Measurements from ENCODE around the gene C7orf57. TPM values are rescaled to one million over a fixed set of nuclear protein-coding genes. Genes with fewer than 3 reads are reported as not detected.

The C7orf57 gene
- total RNA-seq, 1 donor from 2014 or later: not detected

DNA sequence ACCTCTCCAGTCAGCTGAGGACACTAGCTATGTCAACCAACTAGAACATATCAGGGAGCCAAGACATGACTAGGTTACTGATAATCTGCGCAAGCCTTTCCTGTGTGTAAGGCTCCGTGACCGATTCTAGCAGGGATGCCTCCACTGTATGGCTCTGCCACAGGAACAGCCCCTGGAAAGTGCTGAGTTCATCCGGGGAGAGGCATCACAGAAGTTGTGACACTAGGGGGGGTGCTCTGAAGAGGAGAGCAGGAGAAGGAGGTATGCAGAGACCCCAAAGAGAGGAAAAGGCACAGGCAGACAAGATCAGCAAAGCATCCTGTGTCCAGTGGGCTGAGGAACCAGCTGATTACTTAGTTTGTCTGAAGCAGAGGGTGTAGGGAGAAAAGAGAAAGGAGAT is 67.2 kb downstream of the C7orf57 start:
- DNase-seq: no peak
- peaks cover 14% of the 10 kb centered on the region for H3K36me3 Mint-ChIP-seq (ENCODE audit: unreplicated experiment)
- H3K4me1 Mint-ChIP-seq (ENCODE audit: low read depth, unreplicated experiment): no peaks in the 10 kb centered on the region
- TF ChIP-seq, protein P1, sequence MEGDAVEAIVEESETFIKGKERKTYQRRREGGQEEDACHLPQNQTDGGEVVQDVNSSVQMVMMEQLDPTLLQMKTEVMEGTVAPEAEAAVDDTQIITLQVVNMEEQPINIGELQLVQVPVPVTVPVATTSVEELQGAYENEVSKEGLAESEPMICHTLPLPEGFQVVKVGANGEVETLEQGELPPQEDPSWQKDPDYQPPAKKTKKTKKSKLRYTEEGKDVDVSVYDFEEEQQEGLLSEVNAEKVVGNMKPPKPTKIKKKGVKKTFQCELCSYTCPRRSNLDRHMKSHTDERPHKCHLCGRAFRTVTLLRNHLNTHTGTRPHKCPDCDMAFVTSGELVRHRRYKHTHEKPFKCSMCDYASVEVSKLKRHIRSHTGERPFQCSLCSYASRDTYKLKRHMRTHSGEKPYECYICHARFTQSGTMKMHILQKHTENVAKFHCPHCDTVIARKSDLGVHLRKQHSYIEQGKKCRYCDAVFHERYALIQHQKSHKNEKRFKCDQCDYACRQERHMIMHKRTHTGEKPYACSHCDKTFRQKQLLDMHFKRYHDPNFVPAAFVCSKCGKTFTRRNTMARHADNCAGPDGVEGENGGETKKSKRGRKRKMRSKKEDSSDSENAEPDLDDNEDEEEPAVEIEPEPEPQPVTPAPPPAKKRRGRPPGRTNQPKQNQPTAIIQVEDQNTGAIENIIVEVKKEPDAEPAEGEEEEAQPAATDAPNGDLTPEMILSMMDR (IDR thresholded peaks at IDR 0.05; ENCODE audit: partially characterized antibody, unreplicated experiment): no peak
- no peaks in the 10 kb centered on the region for H3K27me3 Mint-ChIP-seq (ENCODE audit: unreplicated experiment)
- no peaks in the 10 kb centered on the region for H3K9me3 Mint-ChIP-seq (ENCODE audit: unreplicated experiment)
- no peak overlapping the region for H3K4me3 Mint-ChIP-seq (ENCODE audit: unreplicated experiment)
- H3K27ac Mint-ChIP-seq (ENCODE audit: unreplicated experiment): no peak overlapping the region

DNA sequence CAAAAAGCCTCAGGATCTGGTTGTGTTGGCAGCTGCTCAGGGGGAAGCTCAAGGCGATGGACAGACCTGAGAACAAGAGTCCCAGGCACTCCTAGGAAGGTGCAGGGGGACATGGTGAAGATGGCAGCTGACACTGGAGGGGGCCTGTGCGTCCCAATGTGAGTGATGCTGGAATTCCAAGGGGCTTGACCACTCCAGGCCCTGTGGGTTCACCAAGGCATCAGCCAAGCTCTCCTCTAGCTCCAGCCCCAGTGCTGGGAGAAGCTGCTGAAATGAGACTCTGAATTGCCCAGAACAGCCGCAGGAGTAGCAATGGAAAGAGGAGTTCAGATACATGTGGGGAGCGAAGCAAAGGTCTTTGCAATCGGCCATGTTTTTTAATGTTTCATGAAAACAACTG is 69.7 kb downstream of the C7orf57 start:
- H3K27ac Mint-ChIP-seq (ENCODE audit: unreplicated experiment): no peak overlapping the region
- no peak for DNase-seq
- no peaks in the 10 kb centered on the region for H3K4me1 Mint-ChIP-seq (ENCODE audit: low read depth, unreplicated experiment)
- peaks cover 14% of the 10 kb centered on the region for H3K36me3 Mint-ChIP-seq (ENCODE audit: unreplicated experiment)
- no peak overlapping the region for H3K4me3 Mint-ChIP-seq (ENCODE audit: unreplicated experiment)
- TF ChIP-seq, protein P1 (IDR thresholded peaks at IDR 0.05; ENCODE audit: partially characterized antibody, unreplicated experiment): no peak
- no peaks in the 10 kb centered on the region for H3K9me3 Mint-ChIP-seq (ENCODE audit: unreplicated experiment)
- no peaks in the 10 kb centered on the region for H3K27me3 Mint-ChIP-seq (ENCODE audit: unreplicated experiment)

DNA sequence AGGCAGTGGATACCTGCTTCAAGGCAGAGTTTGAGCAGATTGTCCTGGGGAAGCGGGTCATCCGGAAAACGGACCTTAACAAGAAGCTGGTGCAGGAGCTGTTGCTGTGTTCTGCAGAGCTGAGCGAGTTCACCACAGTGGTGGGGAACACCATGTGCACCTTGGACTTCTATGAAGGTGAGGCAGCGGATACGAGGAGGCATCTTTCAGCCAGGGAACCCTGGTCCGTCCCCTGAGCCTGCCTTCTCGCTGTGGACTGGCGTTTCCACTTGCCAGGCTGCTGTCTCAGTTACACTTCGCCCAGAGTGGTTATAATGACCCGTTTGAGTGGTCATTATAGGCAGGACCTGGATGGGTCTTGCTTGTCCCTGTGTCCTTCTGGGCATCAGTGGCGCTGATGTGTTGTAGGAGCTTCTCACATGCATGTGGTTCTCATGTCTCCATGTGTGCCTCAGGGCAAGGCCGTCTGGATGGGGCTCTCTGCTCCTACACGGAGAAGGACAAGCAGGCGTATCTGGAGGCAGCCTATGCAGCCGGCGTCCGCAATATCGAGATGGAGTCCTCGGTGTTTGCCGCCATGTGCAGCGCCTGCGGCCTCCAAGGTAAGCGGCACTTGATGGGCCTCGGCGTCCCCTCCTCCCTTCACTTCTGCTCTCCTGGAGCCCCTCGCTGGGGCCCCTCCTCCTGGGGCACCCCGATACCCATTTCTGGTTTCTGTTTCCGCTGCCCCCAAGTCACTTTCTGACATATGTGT is 71.7 kb downstream of the C7orf57 start:
- Mint-ChIP-seq H3K9me3 (ENCODE audit: unreplicated experiment) (peaks cover 1% of the 10 kb centered on the region), H3K4me1 (ENCODE audit: low read depth, unreplicated experiment) (no peaks in the 10 kb centered on the region), H3K36me3 (ENCODE audit: unreplicated experiment) (peaks cover 11% of the 10 kb centered on the region), H3K27me3 (ENCODE audit: unreplicated experiment) (peaks cover 2% of the 10 kb centered on the region), H3K27ac (ENCODE audit: unreplicated experiment) (no peak overlapping the region), H3K4me3 (ENCODE audit: unreplicated experiment) (no peak overlapping the region)
- no peak for DNase-seq
- TF ChIP-seq, protein P1 (IDR thresholded peaks at IDR 0.05; ENCODE audit: partially characterized antibody, unreplicated experiment): no peak

DNA sequence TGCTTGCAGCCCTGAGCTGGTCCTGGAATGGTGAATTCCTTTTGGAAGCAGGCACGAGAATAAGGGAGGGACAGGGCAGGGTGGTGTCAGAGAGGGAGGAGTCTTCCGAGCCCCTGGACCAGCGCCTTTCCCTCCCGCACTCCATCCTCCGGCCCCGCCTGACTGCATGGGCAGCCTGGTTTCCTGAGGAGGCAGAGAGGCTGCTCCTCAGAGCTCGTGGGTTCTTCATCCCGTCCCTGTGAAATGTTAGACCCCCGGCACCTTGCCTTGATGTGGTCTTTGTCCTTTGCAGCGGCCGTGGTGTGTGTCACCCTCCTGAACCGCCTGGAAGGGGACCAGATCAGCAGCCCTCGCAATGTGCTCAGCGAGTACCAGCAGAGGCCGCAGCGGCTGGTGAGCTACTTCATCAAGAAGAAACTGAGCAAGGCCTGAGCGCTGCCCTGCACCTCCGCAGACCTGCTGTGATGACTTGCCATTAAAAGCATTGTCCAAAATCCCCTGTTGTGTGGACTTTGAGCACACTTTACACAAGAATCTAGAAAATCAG is 72.7 kb downstream of the C7orf57 start:
- Mint-ChIP-seq H3K36me3 (ENCODE audit: unreplicated experiment) (peaks cover 5% of the 10 kb centered on the region), H3K27me3 (ENCODE audit: unreplicated experiment) (peaks cover 2% of the 10 kb centered on the region), H3K9me3 (ENCODE audit: unreplicated experiment) (peaks cover 1% of the 10 kb centered on the region), H3K4me1 (ENCODE audit: low read depth, unreplicated experiment) (no peaks in the 10 kb centered on the region), H3K27ac (ENCODE audit: unreplicated experiment) (no peak overlapping the region), H3K4me3 (ENCODE audit: unreplicated experiment) (no peak overlapping the region)
- no peak for DNase-seq
- TF ChIP-seq, protein P1 (IDR thresholded peaks at IDR 0.05; ENCODE audit: partially characterized antibody, unreplicated experiment): no peak
